ENCODE data around the gene TRAM2. TPM values are rescaled to one million over a fixed set of nuclear protein-coding genes. Genes with fewer than 3 reads are reported as not detected.

Gene TRAM2
- total RNA-seq, 2 donors from 2014 or later = 16.9 to 20.5 TPM

Other genes starting within 250 kb of the TRAM2 start
- gene PAQR8, start 214.9 kb downstream of the TRAM2 start, total RNA-seq = 1 to 10 TPM; 5.9 to 6.7 TPM
- gene EFHC1, start 156.7 kb downstream of the TRAM2 start, total RNA-seq = 10 to 100 TPM; 26.4 to 46.4 TPM
- 10 to 100 TPM in 1 of 2 donors, 1 to 10 TPM in 1; 9.2 to 12.6 TPM for gene TMEM14A, start 94.1 kb upstream of the TRAM2 start, total RNA-seq
- gene GSTA2, start 186.4 kb upstream of the TRAM2 start, total RNA-seq = 1 to 10 TPM; 1.6 to 5.0 TPM
- 1 to 10 TPM in 1 of 2 donors, not detected in 1; 2.4 TPM for gene GSTA1, start 226.8 kb upstream of the TRAM2 start, total RNA-seq